NCI-H345 treated with DMSO at 0.1 percent for 48 hours (cell line): ENCODE measurements around the gene KANK2.
"Not testable (repeated sequence)": the region's sequence is repeated elsewhere in the genome, so short reads cannot be mapped to it uniquely, and the experiment has no call there.

ENCODE experiments used
- DNase-seq: peaks from one replicate; lab custom pipeline; 2025; ENCODE audit not compliant: unreplicated experiment; lab: John Stamatoyannopoulos, UW

KANK2 gene

GRCh38 chr19:11198769-11199424 lies 1.6 kb upstream of the KANK2 start:
- DNase-seq = no peak

- DNase-seq = no peak
These were observed 810 bp upstream of the KANK2 start for GRCh38 chr19:11198175-11198534.

GRCh38 chr19:11196406-11197287 lies 698 bp downstream of the KANK2 start:
- DNase-seq = no peak

DNA sequence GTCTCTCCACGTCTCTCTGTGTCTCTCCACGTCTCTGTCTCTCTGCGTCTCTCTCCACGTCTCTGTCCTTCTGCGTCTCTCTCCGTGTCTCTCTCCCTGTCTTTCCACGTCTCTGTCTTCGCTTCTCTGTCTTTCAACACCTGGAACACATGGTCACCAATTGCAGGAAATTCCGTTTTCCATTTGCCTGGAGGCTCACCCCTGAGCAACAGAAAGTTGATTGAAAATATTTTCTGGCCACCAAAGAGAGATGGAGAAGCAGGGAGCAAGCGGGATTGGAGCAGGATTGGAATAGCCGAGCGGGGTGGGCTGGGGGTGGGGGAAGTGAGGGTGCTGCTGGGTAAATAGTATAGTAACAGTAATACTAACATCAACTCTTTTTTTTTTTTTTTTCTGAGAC lies 1.7 kb downstream of the KANK2 start:
- no peak for DNase-seq

GRCh38 chr19:11194656-11195558 lies 2.4 kb downstream of the KANK2 start:
- no peak for DNase-seq

DNA sequence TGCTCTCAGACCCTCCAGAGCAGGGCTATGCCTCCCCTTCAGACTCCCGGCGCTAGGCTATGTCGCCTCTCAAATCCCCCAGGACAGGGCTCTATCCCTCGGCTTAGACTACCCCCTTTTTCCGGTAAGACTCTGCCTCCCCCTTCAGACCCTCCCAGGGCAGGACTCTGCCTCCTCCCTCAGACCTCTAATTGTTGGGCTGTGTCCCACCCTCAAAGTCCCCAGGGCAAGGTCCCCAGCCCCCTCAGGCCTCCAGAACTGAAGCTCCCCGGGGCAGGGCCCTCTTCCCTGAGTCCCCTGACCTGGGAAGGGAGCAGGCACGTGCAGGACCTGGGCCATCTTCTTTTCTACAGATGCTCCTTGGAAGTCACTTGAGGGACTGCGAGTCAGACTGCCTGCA lies 3.2 kb downstream of the KANK2 start:
- no peak for DNase-seq

- DNase-seq = no peak
These were observed 4.1 kb downstream of the KANK2 start for GRCh38 chr19:11192957-11193939.

- no peak for DNase-seq
These were observed 5.4 kb downstream of the KANK2 start for GRCh38 chr19:11191934-11192333.

GRCh38 chr19:11191273-11191755 lies 6.0 kb downstream of the KANK2 start:
- no peak for DNase-seq

DNA sequence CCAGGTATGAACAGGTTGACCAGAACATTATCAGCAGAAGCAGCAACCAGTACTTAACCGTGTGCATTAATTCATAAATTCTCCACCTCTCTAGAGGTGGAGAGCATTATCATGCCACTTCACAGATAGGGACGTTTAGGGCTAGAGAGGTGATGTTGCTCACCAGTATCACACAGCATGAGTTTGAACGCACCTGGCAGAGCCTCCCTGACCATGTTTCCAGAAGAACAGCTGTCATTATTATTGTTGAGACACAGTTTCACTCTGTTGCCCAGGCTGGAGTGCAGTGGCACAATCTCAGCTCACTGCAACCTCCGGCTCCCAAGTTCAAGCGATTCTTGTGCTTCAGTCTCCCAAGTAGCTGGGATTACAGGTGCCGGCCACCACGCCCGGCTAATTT lies 6.8 kb downstream of the KANK2 start:
- no peak for DNase-seq

DNA sequence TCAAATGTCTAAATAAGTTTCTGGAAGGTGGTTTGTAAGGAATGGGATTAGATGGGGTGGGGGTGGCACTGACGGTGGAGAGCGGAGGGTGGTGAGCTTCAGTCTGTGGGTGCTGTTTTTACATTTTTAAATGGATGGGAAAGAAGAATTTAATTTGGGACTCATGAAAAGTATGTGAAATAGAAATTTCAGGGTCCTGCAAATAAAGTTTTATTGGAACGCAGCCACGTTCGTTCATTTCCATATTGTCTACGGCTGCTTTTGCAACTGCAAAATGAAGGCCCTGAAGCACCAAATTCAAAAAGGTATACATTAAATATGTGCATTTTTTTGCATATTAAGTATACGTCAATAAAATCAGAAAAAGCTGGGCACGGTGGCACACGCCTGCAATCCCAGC lies 9.9 kb downstream of the KANK2 start:
- no peak for DNase-seq

GRCh38 chr19:11182994-11183393 lies 14.4 kb downstream of the KANK2 start:
- no peak for DNase-seq

DNA sequence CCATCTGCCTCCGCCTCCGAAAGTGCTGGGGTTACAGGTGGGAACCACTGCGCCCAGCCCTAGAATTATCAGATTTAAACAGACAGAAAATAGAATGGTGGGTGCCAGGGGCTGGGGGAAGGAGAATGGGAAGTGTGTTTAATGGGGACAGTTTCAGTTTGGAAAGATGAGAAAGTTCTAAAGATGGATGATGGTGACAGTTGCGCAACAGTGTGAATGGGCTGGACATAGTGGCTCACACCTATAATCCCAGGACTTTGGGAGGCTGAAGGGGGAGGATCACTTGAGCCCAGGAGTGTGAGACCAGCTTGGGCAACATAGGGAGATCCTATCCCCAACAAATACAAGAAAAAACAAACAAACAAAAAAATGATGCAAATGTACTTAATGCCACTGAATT lies 15.9 kb downstream of the KANK2 start:
- DNase-seq = no peak

GRCh38 chr19:11180975-11181374 lies 16.4 kb downstream of the KANK2 start:
- DNase-seq = not testable (repeated sequence)

- no peak for DNase-seq
These were observed 17.0 kb downstream of the KANK2 start for GRCh38 chr19:11180346-11180745.

DNA sequence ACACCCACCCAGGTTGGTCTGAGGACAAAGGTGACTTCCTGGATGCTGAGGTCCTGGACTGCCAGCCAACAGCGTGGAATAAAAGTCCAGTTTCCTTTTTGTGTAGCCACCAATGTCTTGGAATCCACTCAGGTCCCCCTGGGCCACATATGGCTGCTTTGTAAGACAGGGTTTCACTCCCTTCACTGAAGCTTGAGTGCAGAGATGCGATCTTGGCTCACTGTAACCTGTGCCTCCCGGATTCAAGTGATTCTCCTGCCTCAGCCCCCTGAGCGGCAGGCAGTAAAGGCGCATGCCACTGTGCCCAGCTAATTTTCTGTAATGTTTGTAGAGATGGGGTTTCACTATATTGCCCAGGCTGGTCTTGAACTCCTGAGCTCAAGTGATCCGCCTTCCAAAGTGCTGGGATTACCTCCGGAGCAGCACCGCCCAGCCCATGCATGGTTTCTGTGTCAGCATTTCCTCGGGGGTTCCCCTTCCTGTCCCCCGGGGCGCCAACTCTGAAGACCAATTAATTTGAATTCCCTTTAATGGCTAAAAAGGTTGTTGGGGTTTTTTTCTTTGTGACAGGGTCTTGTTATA lies 17.5 kb downstream of the KANK2 start:
- DNase-seq = no peak

- DNase-seq = not testable (repeated sequence)
These were observed 18.2 kb downstream of the KANK2 start for GRCh38 chr19:11179145-11179465.

GRCh38 chr19:11177592-11177991 lies 19.8 kb downstream of the KANK2 start:
- DNase-seq = no peak

- no peak for DNase-seq
These were observed 20.7 kb downstream of the KANK2 start for GRCh38 chr19:11176466-11177193.
